SK-N-SH treated with all-trans-retinoic acid at 6 μM for 48 hours (cell line): Measurements from ENCODE around the gene EXOC1.

Experiments
- CSDC2 ChIP-seq: fragments of 250-450 bp; sonication (Bioruptor Pico); IDR thresholded peaks from 2 replicates; pipeline ENCODE4 v1.5.0; 2020; ENCODE audit warnings: mild to moderate bottlenecking, moderate library complexity
- GLIS3 ChIP-seq: fragments of 250-450 bp; sonication (Bioruptor Pico); IDR thresholded peaks from 2 replicates; pipeline ENCODE4 v1.5.0; 2020; ENCODE audit warnings: mild to moderate bottlenecking, moderate library complexity
- ISL1 ChIP-seq: fragments of 250-450 bp; sonication (Bioruptor Pico); IDR thresholded peaks from 2 replicates; pipeline ENCODE4 v2.1.2; 2022; ENCODE audit warnings: mild to moderate bottlenecking, moderate library complexity
- RARB ChIP-seq: fragments of 250-450 bp; sonication (Bioruptor Pico); IDR thresholded peaks from 2 replicates; pipeline ENCODE4 v1.8.0; 2021; ENCODE audit warnings: mild to moderate bottlenecking, moderate library complexity
- ZC3H10 ChIP-seq: fragments of 250-450 bp; sonication (Bioruptor Pico); IDR thresholded peaks from 2 replicates; pipeline ENCODE4 v1.5.1; 2021; ENCODE audit warnings: mild to moderate bottlenecking, moderate library complexity
- ZFP30 ChIP-seq: fragments of 450-650 bp; formaldehyde crosslinking; IDR thresholded peaks from 2 replicates; pipeline ENCODE4 v1.5.0; 2022; ENCODE audit warnings: mild to moderate bottlenecking, moderate library complexity
- TF ChIP-seq, protein P1 (sequence below): fragments of 250-450 bp; sonication (Bioruptor Pico); IDR thresholded peaks from 2 replicates; pipeline ENCODE4 v1.8.0; 2020; ENCODE audit warnings: mild to moderate bottlenecking, moderate library complexity, borderline replicate concordance

DNA sequence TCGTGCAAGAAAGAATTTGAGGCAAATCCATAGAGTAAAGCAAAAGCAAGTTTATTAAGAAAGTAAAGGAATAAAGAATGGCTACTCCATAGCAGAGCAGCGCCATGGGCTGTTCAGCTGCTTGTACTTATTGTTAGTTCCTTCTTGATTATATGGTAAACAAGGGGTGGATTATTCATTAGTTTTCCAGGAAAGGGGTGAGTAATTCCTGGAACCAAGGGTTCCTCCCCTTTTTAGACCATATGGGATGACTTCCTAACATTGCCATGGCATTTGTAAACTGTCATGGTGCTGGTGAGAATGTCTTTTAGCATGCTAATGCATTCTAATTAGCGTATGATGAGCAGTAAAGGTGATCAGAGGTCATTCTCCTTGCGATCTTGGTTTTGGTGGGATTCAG is 71.8 kb downstream of the EXOC1 start:
- TF ChIP-seq ZC3H10 (CRISPR knock-in tag) = no peak
- TF ChIP-seq, protein P1, sequence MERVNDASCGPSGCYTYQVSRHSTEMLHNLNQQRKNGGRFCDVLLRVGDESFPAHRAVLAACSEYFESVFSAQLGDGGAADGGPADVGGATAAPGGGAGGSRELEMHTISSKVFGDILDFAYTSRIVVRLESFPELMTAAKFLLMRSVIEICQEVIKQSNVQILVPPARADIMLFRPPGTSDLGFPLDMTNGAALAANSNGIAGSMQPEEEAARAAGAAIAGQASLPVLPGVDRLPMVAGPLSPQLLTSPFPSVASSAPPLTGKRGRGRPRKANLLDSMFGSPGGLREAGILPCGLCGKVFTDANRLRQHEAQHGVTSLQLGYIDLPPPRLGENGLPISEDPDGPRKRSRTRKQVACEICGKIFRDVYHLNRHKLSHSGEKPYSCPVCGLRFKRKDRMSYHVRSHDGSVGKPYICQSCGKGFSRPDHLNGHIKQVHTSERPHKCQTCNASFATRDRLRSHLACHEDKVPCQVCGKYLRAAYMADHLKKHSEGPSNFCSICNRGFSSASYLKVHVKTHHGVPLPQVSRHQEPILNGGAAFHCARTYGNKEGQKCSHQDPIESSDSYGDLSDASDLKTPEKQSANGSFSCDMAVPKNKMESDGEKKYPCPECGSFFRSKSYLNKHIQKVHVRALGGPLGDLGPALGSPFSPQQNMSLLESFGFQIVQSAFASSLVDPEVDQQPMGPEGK (CRISPR knock-in tag) = no peak
- TF ChIP-seq RARB = no peak
- no peak for TF ChIP-seq CSDC2 (CRISPR knock-in tag)
- no peak for TF ChIP-seq ISL1
- TF ChIP-seq GLIS3 (CRISPR knock-in tag) = no peak
- no peak for TF ChIP-seq ZFP30
